Natural killer cell treated with Interleukin-12 subunit alpha and Interleukin-12 subunit beta and Interleukin-15 and Interleukin-18, amount 100 ng/mL, for 72 hours (primary cell): ENCODE results near the gene EFCAB11. TPM values are rescaled to one million over a fixed set of nuclear protein-coding genes. Genes with fewer than 3 reads are reported as not detected.
"Not testable (repeated sequence)": the region's sequence is repeated elsewhere in the genome, so short reads cannot be mapped to it uniquely, and the experiment has no call there.

Experiments used
- ATAC-seq, 2 donors: fragments of 150-1000 bp; cut with Tn5 transposase in 1 of 2; sonication (Bioruptor Pico), chemical (Tn5 transposase) in 1 of 2; 2 replicates each; pipeline ENCODE4 v1.10.0; 2021
- DNase-seq: peaks from one replicate; pipeline ENCODE4 v3.0.0; 2022; ENCODE audit warnings: low spot score
- H3K27ac Mint-ChIP-seq, 2 donors: 1 replicate in 1 of 2; 2 replicates in 1 of 2; pipeline ENCODE4 v1.8.0; 2022; ENCODE audit warnings: mixed read lengths in 2 of 2, mild to moderate bottlenecking in 1 of 2, moderate library complexity in 1 of 2
- H3K27me3 Mint-ChIP-seq, 2 donors: 1 replicate in 1 of 2; 2 replicates in 1 of 2; pipeline ENCODE4 v1.8.0; 2022; ENCODE audit warnings: mixed read lengths in 2 of 2
- H3K36me3 Mint-ChIP-seq: one replicate; pipeline ENCODE4 v1.8.0; 2022; ENCODE audit warnings: mixed read lengths
- H3K4me1 Mint-ChIP-seq, 2 donors: 1 replicate in 1 of 2; 2 replicates in 1 of 2; pipeline ENCODE4 v1.8.0; 2022; ENCODE audit warnings: low read depth in 2 of 2, mixed read lengths in 2 of 2, mild to moderate bottlenecking in 1 of 2
- H3K4me3 Mint-ChIP-seq: one replicate; pipeline ENCODE4 v1.8.0; 2022; ENCODE audit warnings: mixed read lengths
- H3K9me3 Mint-ChIP-seq: 2 replicates; pipeline ENCODE4 v1.8.0; 2022; ENCODE audit warnings: mixed read lengths
- total RNA-seq, 2 donors: library from RNA; stranded (reverse); gene quantifications; one replicate each; pipeline ENCODE4 v1.2.3, GENCODE V29; 2022

EFCAB11 gene
- total RNA-seq, 2 donors from 2014 or later: 4.8 to 7.5 TPM

GRCh38 chr14:89912221-89912620 is 42.3 kb downstream of the EFCAB11 start:
- ATAC-seq (no peak), DNase-seq (no peak)
- no peak overlapping the region for H3K27ac Mint-ChIP-seq
- no peaks in the 10 kb centered on the region for H3K9me3 Mint-ChIP-seq
- no peaks in the 10 kb centered on the region for H3K36me3 Mint-ChIP-seq
- H3K27me3 Mint-ChIP-seq: peaks cover 11 to 17% of the 10 kb centered on the region in 2 donors
- H3K4me3 Mint-ChIP-seq: no peak overlapping the region
- H3K4me1 Mint-ChIP-seq: peaks cover 0 to 5% of the 10 kb centered on the region in 2 donors

GRCh38 chr14:89911010-89911919 is 43.3 kb downstream of the EFCAB11 start:
- Mint-ChIP-seq H3K27ac (no peak overlapping the region), H3K36me3 (no peaks in the 10 kb centered on the region), H3K27me3 (peaks cover 9 to 17% of the 10 kb centered on the region in 2 donors), H3K9me3 (no peaks in the 10 kb centered on the region), H3K4me3 (no peak overlapping the region), H3K4me1 (peaks cover 0 to 5% of the 10 kb centered on the region in 2 donors)
- DNase-seq: no peak
- no peak for ATAC-seq

DNA sequence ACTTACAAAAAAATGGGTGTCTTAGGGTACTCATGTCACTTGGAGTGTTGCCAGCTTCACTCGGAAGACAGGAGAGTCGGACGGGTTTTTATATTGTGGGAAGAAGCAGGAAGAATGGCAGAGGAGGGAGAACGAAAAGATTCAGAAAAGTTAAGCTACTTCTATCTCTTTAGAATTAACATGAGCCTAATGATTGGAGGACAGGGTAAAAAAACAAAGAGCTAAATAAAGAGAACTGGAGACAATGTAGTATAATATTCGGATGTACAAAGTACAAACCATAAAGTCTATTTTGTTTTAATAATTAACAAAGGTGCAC is 43.9 kb downstream of the EFCAB11 start:
- peaks cover 9 to 20% of the 10 kb centered on the region in 2 donors for H3K27me3 Mint-ChIP-seq
- no peak overlapping the region for H3K27ac Mint-ChIP-seq
- no peak overlapping the region for H3K4me3 Mint-ChIP-seq
- DNase-seq (no peak), ATAC-seq (no peak)
- no peaks in the 10 kb centered on the region for H3K36me3 Mint-ChIP-seq
- no peaks in the 10 kb centered on the region for H3K9me3 Mint-ChIP-seq
- peaks cover 1 to 7% of the 10 kb centered on the region in 2 donors for H3K4me1 Mint-ChIP-seq

- ATAC-seq (no peak), DNase-seq (no peak)
- peaks cover 11 to 29% of the 10 kb centered on the region in 2 donors for H3K27me3 Mint-ChIP-seq
- H3K27ac Mint-ChIP-seq: no peak overlapping the region
- H3K36me3 Mint-ChIP-seq: no peaks in the 10 kb centered on the region
- H3K4me3 Mint-ChIP-seq: no peak overlapping the region
- H3K9me3 Mint-ChIP-seq: no peaks in the 10 kb centered on the region
- H3K4me1 Mint-ChIP-seq: peaks cover 3 to 7% of the 10 kb centered on the region in 2 donors
Observed at GRCh38 chr14:89909586-89909985, 44.9 kb downstream of the EFCAB11 start.

DNA sequence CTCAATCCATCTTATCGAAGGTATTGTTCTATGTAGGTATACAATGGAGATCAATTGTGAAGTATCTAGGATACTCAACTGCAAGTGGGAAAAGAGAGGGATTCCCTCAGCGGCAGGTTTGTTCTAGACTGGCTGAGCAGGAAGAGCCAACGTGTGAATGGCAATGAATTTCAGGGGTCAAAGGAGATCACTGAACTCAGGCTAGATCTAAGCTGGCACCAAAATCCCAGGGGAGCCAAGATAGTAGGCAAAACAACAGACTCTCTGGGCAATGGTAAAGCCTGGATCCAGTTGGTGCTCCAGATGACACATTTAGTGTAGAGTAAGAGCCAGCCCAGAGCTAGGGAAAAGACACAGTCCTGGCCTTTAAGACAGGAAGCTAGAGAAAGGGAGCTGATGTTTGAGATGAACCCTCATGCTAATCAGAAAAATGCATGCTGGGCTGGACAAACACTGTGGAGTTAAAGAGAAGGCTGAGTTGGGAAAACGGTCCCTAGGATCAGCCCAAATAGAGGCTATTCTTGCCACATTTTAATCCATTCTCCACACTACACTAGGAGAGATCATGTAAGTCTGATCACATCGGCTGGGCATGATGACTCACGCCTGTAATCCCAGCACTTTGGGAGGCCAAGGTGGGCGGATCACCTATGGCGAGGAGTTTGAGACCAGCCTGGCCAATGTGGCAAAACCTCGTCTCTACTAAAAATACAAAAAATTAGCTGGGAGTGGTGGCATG is 45.6 kb downstream of the EFCAB11 start:
- H3K27ac Mint-ChIP-seq: no peak overlapping the region
- H3K36me3 Mint-ChIP-seq: no peaks in the 10 kb centered on the region
- peaks cover 3 to 7% of the 10 kb centered on the region in 2 donors for H3K4me1 Mint-ChIP-seq
- ATAC-seq (no peak), DNase-seq (no peak)
- no peaks in the 10 kb centered on the region for H3K9me3 Mint-ChIP-seq
- peaks cover 8 to 29% of the 10 kb centered on the region in 2 donors for H3K27me3 Mint-ChIP-seq
- no peak overlapping the region for H3K4me3 Mint-ChIP-seq

DNA sequence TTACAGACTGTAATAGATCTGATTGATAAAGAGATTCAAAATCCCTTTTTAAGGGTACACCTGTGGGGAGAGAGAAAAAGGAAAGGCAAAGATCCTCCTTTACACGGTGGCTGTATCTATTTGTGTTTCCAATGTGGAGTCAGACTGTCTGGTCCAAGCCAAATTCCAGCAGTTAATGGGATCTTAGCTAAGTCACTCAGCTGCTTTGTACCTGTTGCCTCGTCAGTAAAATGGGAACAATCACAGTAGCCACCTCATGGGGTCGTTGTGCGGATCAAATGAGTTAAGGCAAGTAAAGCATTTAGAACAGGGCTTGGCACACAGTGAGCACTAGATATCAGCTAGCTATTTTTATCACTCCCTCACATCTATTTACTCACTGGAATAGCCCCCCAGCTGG is 46.9 kb downstream of the EFCAB11 start:
- Mint-ChIP-seq H3K9me3 (no peaks in the 10 kb centered on the region), H3K4me3 (no peak overlapping the region), H3K4me1 (peaks cover 6 to 7% of the 10 kb centered on the region in 2 donors), H3K36me3 (no peaks in the 10 kb centered on the region), H3K27me3 (peaks cover 7 to 29% of the 10 kb centered on the region in 2 donors), H3K27ac (no peak overlapping the region)
- ATAC-seq: no peak
- DNase-seq: no peak

DNA sequence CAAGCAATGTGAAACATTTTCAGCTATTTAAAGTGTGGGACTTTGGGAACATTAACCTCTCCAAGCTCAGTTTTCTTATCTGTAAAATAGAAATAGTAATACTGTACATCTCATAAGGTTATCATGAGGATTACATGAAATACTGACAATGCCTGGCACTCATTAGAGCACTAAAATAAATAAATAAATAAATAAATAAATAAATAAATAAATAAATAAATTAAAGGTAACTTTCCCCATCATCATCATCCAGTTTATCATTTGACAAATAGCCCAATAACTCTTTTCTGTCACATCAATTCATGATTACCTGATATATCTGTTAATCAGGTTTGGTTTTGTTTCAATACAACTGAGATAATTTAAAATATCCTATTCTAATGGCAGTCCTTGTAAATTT is 48.5 kb downstream of the EFCAB11 start:
- no peak for DNase-seq
- Mint-ChIP-seq H3K27me3 (peaks cover 7 to 28% of the 10 kb centered on the region in 2 donors), H3K4me3 (no peak overlapping the region), H3K9me3 (no peaks in the 10 kb centered on the region), H3K36me3 (no peaks in the 10 kb centered on the region), H3K27ac (no peak overlapping the region), H3K4me1 (peaks cover 6 to 7% of the 10 kb centered on the region in 2 donors)
- ATAC-seq: no peak

DNA sequence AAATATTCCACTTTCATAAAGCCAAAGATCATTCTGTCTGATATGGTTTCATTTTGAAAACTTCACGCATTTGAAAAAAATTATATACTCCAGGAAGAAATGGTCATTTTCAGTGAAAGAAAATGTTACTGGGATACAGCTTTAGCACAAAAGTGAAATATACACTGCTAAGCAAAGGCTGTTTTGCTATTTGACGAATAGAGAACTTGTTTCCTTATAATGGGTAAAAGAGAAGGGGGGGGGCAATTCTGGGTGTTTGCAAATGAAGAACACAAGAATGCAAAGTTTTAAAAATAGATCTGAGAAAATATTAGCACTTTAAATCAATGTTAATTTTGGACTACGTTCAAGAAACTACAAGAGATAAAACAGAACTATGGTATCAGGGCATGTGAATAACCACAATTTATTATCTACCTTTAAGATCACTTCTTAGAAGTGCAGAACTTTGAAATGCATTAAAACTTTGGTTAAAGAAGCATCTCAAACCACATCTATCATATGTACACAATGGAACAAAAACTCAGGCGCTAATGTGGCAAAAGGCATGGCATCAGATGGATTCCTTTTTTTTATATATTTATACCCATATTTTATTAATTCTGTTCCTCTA is 51.1 kb downstream of the EFCAB11 start:
- H3K27ac Mint-ChIP-seq: no peak overlapping the region
- H3K4me1 Mint-ChIP-seq: peaks cover 6 to 7% of the 10 kb centered on the region in 2 donors
- no peak for DNase-seq
- ATAC-seq: no peak
- peaks cover 2 to 12% of the 10 kb centered on the region in 2 donors for H3K27me3 Mint-ChIP-seq
- no peaks in the 10 kb centered on the region for H3K36me3 Mint-ChIP-seq
- no peak overlapping the region for H3K4me3 Mint-ChIP-seq
- no peaks in the 10 kb centered on the region for H3K9me3 Mint-ChIP-seq

DNA sequence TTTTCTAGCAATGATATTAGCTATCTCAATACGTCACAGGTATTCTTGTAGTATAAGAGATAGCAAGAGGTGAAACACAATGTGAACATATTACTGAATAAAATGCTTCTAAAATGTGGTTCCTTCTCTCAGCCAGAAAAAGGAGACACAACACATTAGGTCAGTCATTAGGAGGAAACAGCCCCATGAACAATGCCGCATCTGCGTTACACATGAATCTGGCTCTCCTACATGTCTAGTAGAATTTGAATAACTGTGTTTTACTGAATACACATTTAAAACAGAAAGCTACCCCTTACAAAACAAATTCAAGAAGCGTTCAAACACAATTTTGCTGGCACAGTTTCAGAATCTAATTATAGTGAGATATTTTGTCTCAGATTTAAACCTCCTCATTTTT is 51.6 kb downstream of the EFCAB11 start:
- peaks cover 6 to 7% of the 10 kb centered on the region in 2 donors for H3K4me1 Mint-ChIP-seq
- H3K36me3 Mint-ChIP-seq: no peaks in the 10 kb centered on the region
- H3K27ac Mint-ChIP-seq: no peak overlapping the region

GRCh38 chr14:89900802-89901201 is 53.7 kb downstream of the EFCAB11 start:
- Mint-ChIP-seq H3K4me1 (peaks cover 6 to 7% of the 10 kb centered on the region in 2 donors), H3K9me3 (no peaks in the 10 kb centered on the region), H3K27me3 (peaks cover 2 to 10% of the 10 kb centered on the region in 2 donors), H3K27ac (no peak overlapping the region), H3K4me3 (no peak overlapping the region), H3K36me3 (no peaks in the 10 kb centered on the region)
- no peak for ATAC-seq
- DNase-seq: no peak

More for the DNA sequence above, 51.6 kb downstream of the EFCAB11 start:
- ATAC-seq (no peak), DNase-seq (no peak)
- Mint-ChIP-seq H3K4me3 (no peak overlapping the region), H3K9me3 (no peaks in the 10 kb centered on the region), H3K27me3 (peaks cover 2 to 12% of the 10 kb centered on the region in 2 donors)

GRCh38 chr14:89899917-89900663 is 54.4 kb downstream of the EFCAB11 start:
- DNase-seq (no peak), ATAC-seq (no peak)
- Mint-ChIP-seq H3K4me3 (no peak overlapping the region), H3K27ac (no peak overlapping the region), H3K27me3 (peaks cover 0 to 3% of the 10 kb centered on the region in 2 donors), H3K4me1 (peaks cover 0 to 2% of the 10 kb centered on the region in 2 donors), H3K9me3 (no peaks in the 10 kb centered on the region), H3K36me3 (no peaks in the 10 kb centered on the region)

- H3K4me1 Mint-ChIP-seq: peaks cover 0 to 2% of the 10 kb centered on the region in 2 donors
- no peaks in the 10 kb centered on the region for H3K27me3 Mint-ChIP-seq
- no peaks in the 10 kb centered on the region for H3K36me3 Mint-ChIP-seq
- H3K27ac Mint-ChIP-seq: no peak overlapping the region
- no peak for ATAC-seq
- H3K4me3 Mint-ChIP-seq: no peak overlapping the region
- H3K9me3 Mint-ChIP-seq: no peaks in the 10 kb centered on the region
- no peak for DNase-seq
Observed at GRCh38 chr14:89899291-89899690, 55.2 kb downstream of the EFCAB11 start.

DNA sequence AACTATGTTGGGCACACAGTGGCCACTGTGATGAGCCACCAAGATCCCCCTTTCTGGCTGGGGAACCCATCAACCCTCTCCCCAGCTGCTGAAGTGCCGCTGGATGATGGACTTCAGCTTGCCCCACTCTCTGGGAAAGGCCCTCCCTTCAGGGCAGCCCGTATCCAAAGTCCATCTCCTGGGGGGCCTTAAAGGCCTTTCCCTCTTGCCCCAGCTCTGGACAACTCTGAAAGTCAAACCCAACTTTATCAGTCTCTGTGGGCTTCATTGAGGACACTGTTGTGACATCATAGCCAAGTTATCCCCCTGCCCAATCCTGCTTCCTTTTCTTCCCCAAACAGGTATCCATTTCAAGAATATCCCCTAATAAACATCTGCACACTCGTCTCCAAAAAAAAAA is 61.1 kb downstream of the EFCAB11 start:
- not testable (repeated sequence) for H3K9me3 Mint-ChIP-seq, H3K36me3 Mint-ChIP-seq, ATAC-seq, H3K27me3 Mint-ChIP-seq, H3K27ac Mint-ChIP-seq, H3K4me3 Mint-ChIP-seq, DNase-seq, H3K4me1 Mint-ChIP-seq
